GM23338 (cell line): ENCODE data around the gene SPTB. TPM values are rescaled to one million over a fixed set of nuclear protein-coding genes. Genes with fewer than 3 reads are reported as not detected.

Experiments
- ATAC-seq: fragments of 200-7000 bp; cut with Tn5 transposase; 3 replicates; pipeline ENCODE4 v1.9.1; 2020
- DNase-seq: peaks from one replicate; pipeline ENCODE4 v3.0.0-alpha.2; 2015; ENCODE audit warnings: low spot score
- H2AFZ ChIP-seq: fragments of 200-600 bp; sonication (generic); 2 replicates; pipeline ENCODE4 v1.8.0; 2016; ENCODE audit warnings: antibody characterized with exemption, mild to moderate bottlenecking, moderate library complexity
- H3F3A ChIP-seq: fragments of 200-600 bp; sonication (generic); replicated peaks from 2 replicates; pipeline ENCODE4 v1.8.0; 2017; ENCODE audit warnings: antibody characterized with exemption, mixed run types, low read depth
- H3K27ac ChIP-seq: fragments of 200-600 bp; sonication (generic); 2 replicates; pipeline ENCODE4 v1.6.1; 2016; ENCODE audit warnings: low read depth
- H3K27me3 ChIP-seq: fragments of 200-600 bp; sonication (generic); 2 replicates; pipeline ENCODE4 v1.8.0; 2016; ENCODE audit warnings: mild to moderate bottlenecking, mixed run types, moderate library complexity; ENCODE audit not compliant: insufficient read depth
- H3K36me3 ChIP-seq: fragments of 200-600 bp; sonication (generic); 2 replicates; pipeline ENCODE4 v1.8.0; 2016; ENCODE audit warnings: mild to moderate bottlenecking; ENCODE audit not compliant: insufficient read depth
- H3K4me1 ChIP-seq: fragments of 200-600 bp; sonication (generic); 2 replicates; pipeline ENCODE4 v1.8.0; 2016; ENCODE audit warnings: mild to moderate bottlenecking, moderate library complexity; ENCODE audit not compliant: insufficient read depth
- H3K4me2 ChIP-seq: fragments of 200-600 bp; sonication (generic); 2 replicates; pipeline ENCODE4 v1.7.1; 2017; ENCODE audit warnings: mixed run types
- H3K4me3 ChIP-seq: fragments of 200-600 bp; sonication (generic); 2 replicates; pipeline ENCODE4 v1.6.1; 2016; ENCODE audit warnings: mixed run types
- H3K79me2 ChIP-seq: fragments of 200-600 bp; sonication (generic); replicated peaks from 2 replicates; pipeline ENCODE4 v1.8.0; 2017; ENCODE audit warnings: mild to moderate bottlenecking; ENCODE audit not compliant: insufficient read depth
- H3K9me2 ChIP-seq: fragments of 200-600 bp; sonication (generic); 2 replicates; pipeline ENCODE4 v1.8.0; 2017; ENCODE audit not compliant: insufficient read depth
- H4K20me1 ChIP-seq: fragments of 200-600 bp; sonication (generic); replicated peaks from 2 replicates; pipeline ENCODE4 v1.8.0; 2017; ENCODE audit warnings: mild to moderate bottlenecking; ENCODE audit not compliant: insufficient read depth
- H3K27ac Mint-ChIP-seq: 2 replicates; pipeline ENCODE4 v1.8.0; 2020; ENCODE audit warnings: inconsistent platforms, mild to moderate bottlenecking, moderate library complexity, mixed read lengths
- H3K27me3 Mint-ChIP-seq: 3 replicates; pipeline ENCODE4 v1.8.0; 2022; ENCODE audit warnings: low read depth, mild to moderate bottlenecking, moderate library complexity, mixed read lengths, inconsistent platforms; ENCODE audit not compliant: insufficient read depth, poor library complexity
- H3K36me3 Mint-ChIP-seq: 3 replicates; pipeline ENCODE4 v1.8.0; 2021; ENCODE audit warnings: low read depth, mild to moderate bottlenecking, inconsistent platforms, moderate library complexity, mixed read lengths
- H3K4me1 Mint-ChIP-seq: 3 replicates; pipeline ENCODE4 v1.8.0; 2020; ENCODE audit warnings: mild to moderate bottlenecking, inconsistent platforms, mixed read lengths
- H3K4me3 Mint-ChIP-seq: 3 replicates; pipeline ENCODE4 v1.8.0; 2021; ENCODE audit warnings: moderate library complexity, mild to moderate bottlenecking, inconsistent platforms, mixed read lengths
- H3K9me3 Mint-ChIP-seq: 3 replicates; pipeline ENCODE4 v1.8.0; 2020; ENCODE audit warnings: moderate library complexity, mild to moderate bottlenecking, inconsistent platforms, mixed read lengths
- CREB1 ChIP-seq: fragments of 250-450 bp; sonication (Bioruptor Pico); IDR thresholded peaks from 2 replicates; pipeline ENCODE4 v1.5.0; 2020; ENCODE audit warnings: low read depth, mild to moderate bottlenecking, moderate library complexity
- CTCF ChIP-seq, 2 experiments: fragments of 200-600 bp in 1 of 2; sonication (generic) in 1 of 2; conservative IDR thresholded peaks; 2 replicates each; pipeline versions ENCODE4 v1.5.1 to v1.6.1; 2016 to 2017; ENCODE audit warnings: antibody characterized with exemption in 2 of 2, low read depth in 2 of 2, mild to moderate bottlenecking in 2 of 2, moderate library complexity in 1 of 2
- EZH2phosphoT487 ChIP-seq: fragments of 200-600 bp; sonication (generic); IDR thresholded peaks from one replicate; pipeline ENCODE4 v1.8.1; 2018; ENCODE audit warnings: antibody characterized with exemption; ENCODE audit not compliant: unreplicated experiment
- NANOG ChIP-seq: IDR thresholded peaks from 2 replicates; pipeline ENCODE4 v1.6.1; 2016; ENCODE audit warnings: antibody characterized with exemption, borderline replicate concordance
- POLR2AphosphoS5 ChIP-seq: IDR thresholded peaks from 2 replicates; pipeline ENCODE4 v1.6.1; 2016; ENCODE audit warnings: antibody characterized with exemption, low read depth
- REST ChIP-seq: IDR thresholded peaks from one replicate; pipeline ENCODE4 v1.6.1; 2018; ENCODE audit warnings: antibody characterized with exemption; ENCODE audit not compliant: unreplicated experiment
- STAT1 ChIP-seq: IDR thresholded peaks from one replicate; pipeline ENCODE4 v1.6.1; 2016; ENCODE audit warnings: antibody characterized with exemption; ENCODE audit not compliant: unreplicated experiment
- ZNF114 ChIP-seq: fragments of 250-450 bp; sonication (Bioruptor Pico); IDR thresholded peaks from 2 replicates; pipeline ENCODE4 v1.5.0; 2020; ENCODE audit warnings: mild to moderate bottlenecking, moderate library complexity
- ZNF331 ChIP-seq: fragments of 250-450 bp; sonication (Bioruptor Pico); IDR thresholded peaks from 2 replicates; pipeline ENCODE4 v1.5.0; 2020; ENCODE audit warnings: low read depth, mild to moderate bottlenecking, moderate library complexity
- polyA plus RNA-seq: library from polyadenylated mRNA; unstranded; fragments of >200 nt; fragmentation: Nextera tagmentation; extraction: Ambion mirVana; gene quantifications from 2 replicates; pipeline ENCODE4 v1.2.1, GENCODE V29; 2016
- total RNA-seq: library from RNA; depleted of rRNA; stranded (reverse); fragments of >200 nt; shearing (Covaris generic); gene quantifications from 2 replicates; pipeline ENCODE4 v1.2.3, GENCODE V29; 2014

SPTB gene
- total and polyA plus RNA-seq, 2 experiments from 2014 or later: 1.1 to 1.9 TPM

GRCh38 chr14:64784006-64784405 lies 95.7 kb downstream of the SPTB start:
- H2AFZ ChIP-seq: no peak overlapping the region
- H3K27me3 Mint-ChIP-seq: peaks cover 3% of the 10 kb centered on the region
- H3K79me2 ChIP-seq: no peaks in the 10 kb centered on the region
- H3K4me1 ChIP-seq: no peaks in the 10 kb centered on the region
- DNase-seq (no peak), ATAC-seq (no peak)
- no peak overlapping the region for H3K4me3 Mint-ChIP-seq
- H3F3A ChIP-seq: no peaks in the 10 kb centered on the region
- H3K9me3 Mint-ChIP-seq: no peaks in the 10 kb centered on the region
- H3K4me1 Mint-ChIP-seq: no peaks in the 10 kb centered on the region
- H3K27ac ChIP-seq: no peak overlapping the region
- no peak overlapping the region for H3K4me2 ChIP-seq
- H3K27me3 ChIP-seq: no peaks in the 10 kb centered on the region
- H3K36me3 ChIP-seq: no peaks in the 10 kb centered on the region
- peaks cover 5% of the 10 kb centered on the region; the same call in 1 of the 2 replicates for H3K9me2 ChIP-seq
- H3K36me3 Mint-ChIP-seq: no peaks in the 10 kb centered on the region
- no peak overlapping the region for H3K27ac Mint-ChIP-seq
- no peak for TF ChIP-seq CTCF (conservative IDR thresholded peaks at IDR 0.05; ENCODE audit: low read depth in 2 of 2)
- TF ChIP-seq ZNF114 (CRISPR knock-in tag): no peak
- no peak for TF ChIP-seq STAT1
- H3K4me3 ChIP-seq: no peak overlapping the region
- H4K20me1 ChIP-seq: no peaks in the 10 kb centered on the region

- Histone ChIP-seq H3K4me1 (no peaks in the 10 kb centered on the region), H3K4me3 (no peak overlapping the region), H2AFZ (no peak overlapping the region), H3K4me2 (no peak overlapping the region), H4K20me1 (no peaks in the 10 kb centered on the region), H3K9me2 (peaks cover 5% of the 10 kb centered on the region; the same call in 1 of the 2 replicates), H3K36me3 (no peaks in the 10 kb centered on the region), H3K27me3 (no peaks in the 10 kb centered on the region), H3F3A (no peaks in the 10 kb centered on the region), H3K27ac (no peak overlapping the region), H3K79me2 (no peaks in the 10 kb centered on the region)
- Mint-ChIP-seq H3K27ac (no peak overlapping the region), H3K9me3 (no peaks in the 10 kb centered on the region), H3K36me3 (no peaks in the 10 kb centered on the region), H3K4me3 (no peak overlapping the region), H3K4me1 (no peaks in the 10 kb centered on the region; the same call in 2 of the 3 replicates), H3K27me3 (peaks cover 3% of the 10 kb centered on the region)
- DNase-seq (no peak), ATAC-seq (no peak)
- TF ChIP-seq EZH2phosphoT487 (no peak), REST (no peak), ZNF331 (CRISPR knock-in tag) (no peak), CTCF (conservative IDR thresholded peaks at IDR 0.05; ENCODE audit: low read depth in 2 of 2) (no peak), POLR2AphosphoS5 (no peak), CREB1 (CRISPR knock-in tag) (no peak), NANOG (no peak), STAT1 (no peak)
These were observed 97.5 kb downstream of the SPTB start for GRCh38 chr14:64782196-64782595.
